H1 (cell line): ENCODE measurements around the gene FGF14. TPM values are rescaled to one million over a fixed set of nuclear protein-coding genes. Genes with fewer than 3 reads are reported as not detected.

Source experiments
- CTCF ChIA-PET: fragments of 300-600 bp; sonication (Branson Sonifier 250); formaldehyde crosslinking; loops from one replicate; lab custom pipeline; 2021; ENCODE audit not compliant: partially characterized antibody; lab: Charles Lee
- POLR2A ChIA-PET: fragments of 300-600 bp; sonication (Branson Sonifier 250); formaldehyde crosslinking; loops from one replicate; lab custom pipeline; 2021; ENCODE audit warnings: inconsistent platforms; ENCODE audit not compliant: partially characterized antibody; lab: Charles Lee
- DNase-seq, 2 experiments: peaks; one replicate each; pipeline versions ENCODE4 v3.0.0 to v3.0.0-alpha.2; 2010 to 2022; ENCODE audit warnings: low spot score in 2 of 2, low read depth in 1 of 2, mixed read lengths in 1 of 2
- FAIRE-seq: peaks from 2 replicates; lab custom pipeline; 2011; peaks lifted over from hg19 to GRCh38; lab: Jason Lieb, UNC
- H2AFZ ChIP-seq: 2 replicates; pipeline ENCODE4 v1.8.1; 2012; ENCODE audit warnings: low read length, inconsistent platforms
- H2AK5ac ChIP-seq: 2 replicates; pipeline ENCODE4 v1.6.1; 2013; ENCODE audit warnings: low read depth, low read length
- H2BK120ac ChIP-seq: replicated peaks from 2 replicates; pipeline ENCODE3; 2013; ENCODE audit warnings: low read depth, low read length, inconsistent platforms
- H2BK12ac ChIP-seq: 2 replicates; pipeline ENCODE4 v1.6.1; 2013; ENCODE audit warnings: low read depth, low read length
- H2BK15ac ChIP-seq: 2 replicates; pipeline ENCODE4 v1.6.1; 2013; ENCODE audit warnings: low read length
- H2BK20ac ChIP-seq: 2 replicates; pipeline ENCODE4 v1.6.1; 2013; ENCODE audit warnings: low read length
- H2BK5ac ChIP-seq: 2 replicates; pipeline ENCODE4 v1.6.1; 2013; ENCODE audit warnings: low read depth, low read length
- H3K14ac ChIP-seq: 2 replicates; pipeline ENCODE4 v1.6.1; 2013; ENCODE audit warnings: inconsistent platforms; ENCODE audit not compliant: insufficient read length
- H3K18ac ChIP-seq: 2 replicates; pipeline ENCODE4 v1.6.1; 2013; ENCODE audit warnings: low read length; ENCODE audit errors: extremely low read depth
- H3K23ac ChIP-seq: 2 replicates; pipeline ENCODE4 v1.6.1; 2013; ENCODE audit warnings: inconsistent platforms; ENCODE audit not compliant: insufficient read length
- H3K23me2 ChIP-seq: 2 replicates; pipeline ENCODE4 v1.6.1; 2013; ENCODE audit warnings: low read depth, low read length
- H3K27ac ChIP-seq: 2 replicates; pipeline ENCODE4 v1.6.1; 2011; ENCODE audit warnings: low read depth, low read length, inconsistent platforms
- H3K27me3 ChIP-seq, 4 experiments: replicated peaks in 1 of 4; 1 replicate in 1 of 4; 2 replicates in 3 of 4; pipeline versions ENCODE4 v1.6.1 to v1.8.1; 2011 to 2013; ENCODE audit warnings: low read length in 3 of 4, mild to moderate bottlenecking in 3 of 4, inconsistent platforms in 2 of 4, mixed read lengths in 2 of 4, moderate library complexity in 1 of 4; ENCODE audit not compliant: control insufficient read depth in 3 of 4, insufficient read depth in 3 of 4; ENCODE audit errors: extremely low read depth in 1 of 4
- H3K36me3 ChIP-seq, 4 experiments: 2 replicates each; pipeline versions ENCODE4 v1.6.1 to v1.8.1; 2011 to 2013; ENCODE audit warnings: mild to moderate bottlenecking in 4 of 4, low read length in 3 of 4, moderate library complexity in 2 of 4, control low read depth in 1 of 4, inconsistent platforms in 1 of 4; ENCODE audit not compliant: insufficient read depth in 4 of 4, control insufficient read depth in 2 of 4
- H3K4ac ChIP-seq: replicated peaks from 2 replicates; pipeline ENCODE3; 2013; ENCODE audit warnings: low read length, low read depth, mixed read lengths, inconsistent platforms; ENCODE audit not compliant: insufficient read length
- H3K4me1 ChIP-seq, 4 experiments: replicated peaks in 1 of 4; 1 replicate in 1 of 4; 2 replicates in 3 of 4; pipeline versions ENCODE4 v1.6.1 to v1.8.1; 2011 to 2013; ENCODE audit warnings: low read length in 3 of 4, inconsistent platforms in 2 of 4, mixed read lengths in 1 of 4; ENCODE audit not compliant: insufficient read depth in 4 of 4, control insufficient read depth in 3 of 4
- H3K4me2 ChIP-seq, 2 experiments: 2 replicates each; pipeline versions ENCODE4 v1.6.1 to v1.8.1; 2011 to 2013; ENCODE audit warnings: low read depth in 2 of 2, low read length in 2 of 2, control low read depth in 1 of 2, inconsistent platforms in 1 of 2, mild to moderate bottlenecking in 1 of 2; ENCODE audit not compliant: insufficient read depth in 1 of 2
- H3K4me3 ChIP-seq, 4 experiments: fragments of 200-600, 300-600 bp in 1 of 4; sonication (generic), shearing (Covaris generic), sonication (Bioruptor Twin) in 1 of 4; 2 replicates each; pipeline versions ENCODE4 v1.5.1 to v1.8.1; 2011 to 2016; ENCODE audit warnings: low read length in 4 of 4, low read depth in 3 of 4, control low read depth in 2 of 4, inconsistent platforms in 2 of 4, mild to moderate bottlenecking in 2 of 4, mixed read lengths in 1 of 4, moderate library complexity in 1 of 4; ENCODE audit not compliant: insufficient read depth in 2 of 4; ENCODE audit errors: extremely low read depth in 1 of 4
- H3K56ac ChIP-seq: replicated peaks from 2 replicates; pipeline ENCODE3; 2013; ENCODE audit warnings: low read depth, mild to moderate bottlenecking, mixed read lengths, low read length, inconsistent platforms; ENCODE audit not compliant: insufficient read length
- H3K79me1 ChIP-seq: 2 replicates; pipeline ENCODE4 v1.6.1; 2013; ENCODE audit warnings: low read depth, low read length, control low read depth
- H3K79me2 ChIP-seq, 2 experiments: 2 replicates each; pipeline versions ENCODE4 v1.6.1 to v1.8.1; 2012 to 2013; ENCODE audit warnings: low read length in 2 of 2, mild to moderate bottlenecking in 2 of 2, inconsistent platforms in 1 of 2; ENCODE audit not compliant: insufficient read depth in 2 of 2, control insufficient read depth in 1 of 2
- H3K9ac ChIP-seq, 4 experiments: replicated peaks in 1 of 4; 1 replicate in 1 of 4; 2 replicates in 3 of 4; pipeline versions ENCODE4 v1.6.1 to v1.8.1; 2011 to 2013; ENCODE audit warnings: low read depth in 3 of 4, low read length in 3 of 4, control low read depth in 2 of 4, mild to moderate bottlenecking in 2 of 4, moderate library complexity in 2 of 4, inconsistent platforms in 1 of 4; ENCODE audit errors: extremely low read depth in 1 of 4
- H3K9me3 ChIP-seq, 2 experiments: 2 replicates each; pipeline versions ENCODE4 v1.6.1 to v1.8.1; 2012 to 2013; ENCODE audit warnings: mild to moderate bottlenecking in 2 of 2, moderate library complexity in 2 of 2, control low read depth in 1 of 2, inconsistent platforms in 1 of 2, low read depth in 1 of 2, low read length in 1 of 2, mixed read lengths in 1 of 2; ENCODE audit not compliant: insufficient read depth in 2 of 2
- H4K20me1 ChIP-seq, 2 experiments: replicated peaks in 1 of 2; 2 replicates each; pipeline versions ENCODE3 to v1.8.1; 2011 to 2013; ENCODE audit warnings: inconsistent platforms in 2 of 2, low read length in 2 of 2, mild to moderate bottlenecking in 1 of 2; ENCODE audit not compliant: insufficient read depth in 2 of 2, control insufficient read depth in 1 of 2
- H4K5ac ChIP-seq: 2 replicates; pipeline ENCODE4 v1.6.1; 2013; ENCODE audit warnings: low read length, low read depth, mixed read lengths, inconsistent platforms; ENCODE audit not compliant: insufficient read length
- H4K8ac ChIP-seq: 2 replicates; pipeline ENCODE4 v1.8.0; 2013; ENCODE audit warnings: mild to moderate bottlenecking, moderate library complexity, low read length, inconsistent platforms; ENCODE audit not compliant: insufficient read depth; ENCODE audit errors: extremely low read depth
- H4K91ac ChIP-seq: replicated peaks from 2 replicates; pipeline ENCODE3; 2013; ENCODE audit warnings: low read length, mixed read lengths, inconsistent platforms; ENCODE audit not compliant: insufficient read length
- BRCA1 ChIP-seq: IDR thresholded peaks from 2 replicates; pipeline ENCODE4 v1.6.1; 2012; ENCODE audit warnings: low read depth, low read length, improper control_type of control experiment
- CTCF ChIP-seq, 3 experiments: IDR thresholded peaks; 1 replicate in 2 of 3; 2 replicates in 1 of 3; pipeline versions ENCODE4 v1.5.1 to v1.6.1; 2011; ENCODE audit warnings: low read length in 3 of 3, mild to moderate bottlenecking in 3 of 3, inconsistent platforms in 2 of 3, low read depth in 1 of 3, moderate library complexity in 1 of 3; ENCODE audit not compliant: insufficient read depth in 1 of 3; ENCODE audit errors: control extremely low read depth in 1 of 3
- EGR1 ChIP-seq: IDR thresholded peaks from 2 replicates; pipeline ENCODE4 v1.6.1; 2011; ENCODE audit warnings: low read depth, low read length, borderline replicate concordance
- EP300 ChIP-seq, 2 experiments: IDR thresholded peaks; 1 replicate in 1 of 2; 2 replicates in 1 of 2; pipeline ENCODE4 v1.6.1; 2011 to 2012; ENCODE audit warnings: low read depth in 2 of 2, low read length in 2 of 2, mild to moderate bottlenecking in 2 of 2, borderline replicate concordance in 1 of 2, inconsistent platforms in 1 of 2, moderate library complexity in 1 of 2
- FOSL1 ChIP-seq: IDR thresholded peaks from 2 replicates; pipeline ENCODE4 v1.6.1; 2011; ENCODE audit warnings: mild to moderate bottlenecking, low read depth, low read length, moderate library complexity; ENCODE audit not compliant: insufficient read depth
- HDAC6 ChIP-seq: IDR thresholded peaks from one replicate; pipeline ENCODE4 v1.7.1; 2012; ENCODE audit warnings: low read depth, mild to moderate bottlenecking, inconsistent platforms, low read length, moderate library complexity
- JUND ChIP-seq: IDR thresholded peaks from 2 replicates; pipeline ENCODE4 v1.6.1; 2011; ENCODE audit warnings: mild to moderate bottlenecking, improper control_type of control experiment, low read length
- KDM1A ChIP-seq: fragments of 200-600, 300-600 bp; sonication (generic); IDR thresholded peaks from 2 replicates; pipeline ENCODE4 v1.7.1; 2016; ENCODE audit warnings: mild to moderate bottlenecking, low read length, borderline replicate concordance
- NRF1 ChIP-seq: IDR thresholded peaks from 2 replicates; pipeline ENCODE4 v1.6.1; 2011; ENCODE audit warnings: mild to moderate bottlenecking, low read depth, low read length, improper control_type of control experiment
- POLR2A ChIP-seq, 2 experiments: IDR thresholded peaks; 1 replicate in 1 of 2; 2 replicates in 1 of 2; pipeline ENCODE4 v1.6.1; 2011; ENCODE audit warnings: low read depth in 2 of 2, low read length in 2 of 2, mild to moderate bottlenecking in 2 of 2; ENCODE audit errors: control extremely low read depth in 1 of 2
- RNF2 ChIP-seq: fragments of 200-900, 300-1000 bp; sonication (generic); IDR thresholded peaks from 2 replicates; pipeline ENCODE4 v1.7.1; 2016; ENCODE audit warnings: borderline replicate concordance, low read depth, mild to moderate bottlenecking, antibody characterized with exemption, low read length; ENCODE audit not compliant: poor library complexity, severe bottlenecking; ENCODE audit errors: missing control alignments
- SIRT6 ChIP-seq: IDR thresholded peaks from one replicate; pipeline ENCODE4 v1.7.1; 2012; ENCODE audit warnings: low read length, inconsistent platforms
- SIX5 ChIP-seq: IDR thresholded peaks from 2 replicates; pipeline ENCODE4 v1.6.1; 2011; ENCODE audit warnings: mild to moderate bottlenecking, low read depth, low read length
- TAF1 ChIP-seq: IDR thresholded peaks from 2 replicates; pipeline ENCODE4 v1.6.1; 2011; ENCODE audit warnings: mild to moderate bottlenecking, low read depth, low read length
- polyA plus RNA-seq, 7 experiments: library from polyadenylated mRNA; depleted of rRNA in 3 of 7; stranded (reverse) in 5 of 7; unstranded in 2 of 7; fragments of >200 nt in 5 of 7; fragments of 200-250 nt in 2 of 7; gene quantifications; 1 replicate in 5 of 7; 2 replicates in 1 of 7; 4 replicates in 1 of 7; pipeline versions ENCODE4 v1.2.1 to v1.2.3, GENCODE V29; 2011 to 2013; ENCODE audit warnings: missing spikeins in 2 of 7, mixed read lengths in 2 of 7
- total RNA-seq: library from RNA; stranded (reverse); fragmentation: NEBNext Ultra II Directional; extraction: Animal tissue kit (Norgen Biotek cat#: 25700); gene quantifications from 2 replicates; pipeline ENCODE4 v1.2.1, GENCODE V29; 2021

FGF14 gene
- total and polyA plus RNA-seq, 2 of the 8 experiments (the other 6 are each of a cell fraction or from before 2014, with no cell fraction given): 0.05 to 0.58 TPM

- Histone ChIP-seq H2AK5ac (no peak overlapping the region), H3K23me2 (no peaks in the 10 kb centered on the region), H3K79me1 (no peaks in the 10 kb centered on the region), H4K91ac (no peak overlapping the region), H2AFZ (no peak overlapping the region), H2BK120ac (no peak overlapping the region), H3K18ac (no peak overlapping the region), H3K27me3 (no peaks in the 10 kb centered on the region), H4K20me1 (no peaks in the 10 kb centered on the region), H4K8ac (no peak overlapping the region), H3K4me2 (no peak overlapping the region), H2BK12ac (no peak overlapping the region), H3K27ac (no peak overlapping the region), H3K56ac (no peak overlapping the region), H3K4me1 (no peaks in the 10 kb centered on the region), H3K23ac (no peak overlapping the region), H2BK5ac (no peak overlapping the region), H2BK20ac (no peak overlapping the region), H3K9ac (no peak overlapping the region)
- CTCF ChIA-PET: no interaction called here
- POLR2A ChIA-PET: no interaction called here
- TF ChIP-seq FOSL1 (no peak), KDM1A (no peak), POLR2A (IDR thresholded peaks at IDR 0.05; ENCODE audit: control extremely low read depth in 1 of 2, low read depth in 2 of 2, low read length in 2 of 2) (no peak), SIX5 (no peak), EP300 (IDR thresholded peaks at IDR 0.05; ENCODE audit: borderline replicate concordance in 1 of 2, low read depth in 2 of 2, low read length in 2 of 2) (no peak), EGR1 (no peak), NRF1 (no peak), RNF2 (no peak), HDAC6 (no peak), BRCA1 (no peak), TAF1 (no peak), SIRT6 (no peak), JUND (no peak), CTCF (IDR thresholded peaks at IDR 0.05; ENCODE audit: control extremely low read depth in 1 of 3, insufficient read depth in 1 of 3, low read depth in 1 of 3, low read length in 3 of 3) (no peak)
- TF ChIP-seq, all 59 proteins: peak for 0
- Histone ChIP-seq H3K14ac (no peak overlapping the region), H3K4ac (no peak overlapping the region), H3K4me3 (no peak overlapping the region), H3K9me3 (peaks cover 0 to 8% of the 10 kb centered on the region in 2 experiments; a peak in 3 of 4 replicates), H3K79me2 (no peaks in the 10 kb centered on the region), H3K36me3 (no peaks in the 10 kb centered on the region), H2BK15ac (no peak overlapping the region), H4K5ac (no peak overlapping the region)
- no peak for FAIRE-seq
- no peak for DNase-seq
These were observed 383.1 kb downstream of the FGF14 start for GRCh38 chr13:102018716-102019115.
